Ascending aorta (tissue), 2 donors: Measurements from ENCODE around the gene UST. TPM values are rescaled to one million over a fixed set of nuclear protein-coding genes. Genes with fewer than 3 reads are reported as not detected.
A peak's percentile ranks its signal among the peaks of the same experiment; 100 is the strongest.
"Not testable (repeated sequence)": the region's sequence is repeated elsewhere in the genome, so short reads cannot be mapped to it uniquely, and the experiment has no call there.

Source experiments
- DNase-seq, 2 donors: peaks; one replicate each; pipeline ENCODE4 v3.0.0-alpha.2; 2019; ENCODE audit warnings: low spot score in 2 of 2
- H3K27ac ChIP-seq, 2 donors: fragments of 200-600 bp; sonication (generic); one replicate each; pipeline ENCODE4 v1.5.1; 2016 to 2017; ENCODE audit warnings: mild to moderate bottlenecking in 1 of 2
- H3K27me3 ChIP-seq: fragments of 200-600 bp; sonication (generic); one replicate; pipeline ENCODE4 v1.5.1; 2017
- H3K36me3 ChIP-seq, 2 donors: fragments of 200-600 bp; sonication (generic); one replicate each; pipeline ENCODE4 v1.5.1; 2016
- H3K4me1 ChIP-seq, 2 donors: fragments of 200-600 bp; sonication (generic); one replicate each; pipeline ENCODE4 v1.5.1; 2016 to 2017; ENCODE audit warnings: mild to moderate bottlenecking in 1 of 2
- H3K4me3 ChIP-seq, 2 donors: fragments of 200-600 bp; sonication (generic); one replicate each; pipeline ENCODE4 v1.5.1; 2016 to 2017; ENCODE audit warnings: mild to moderate bottlenecking in 1 of 2
- H3K9me3 ChIP-seq, 2 donors: fragments of 200-600 bp; sonication (generic); one replicate each; pipeline ENCODE4 v1.5.1; 2016
- CTCF ChIP-seq, 3 experiments: fragments of 200-600 bp in 2 of 3; fragments of 450-650 bp in 1 of 3; sonication (generic) in 2 of 3; IDR thresholded peaks; one replicate each; pipeline ENCODE4 v1.5.1; 2016 to 2019; ENCODE audit warnings: antibody characterized with exemption in 3 of 3, mild to moderate bottlenecking in 1 of 3, moderate library complexity in 1 of 3
- intact Hi-C: fragments of 100-400 bp; cut with DNase I; formaldehyde crosslinking; loops from one replicate; pipeline ENCODE4 v1.15.1; 2023
- total RNA-seq: library from RNA; depleted of rRNA; stranded (reverse); fragments of >200 nt; gene quantifications from one replicate; pipeline ENCODE4 v1.1.0, GENCODE V29; 2016

The UST gene
- total RNA-seq, 1 donor from 2014 or later = 27.0 TPM

DNA sequence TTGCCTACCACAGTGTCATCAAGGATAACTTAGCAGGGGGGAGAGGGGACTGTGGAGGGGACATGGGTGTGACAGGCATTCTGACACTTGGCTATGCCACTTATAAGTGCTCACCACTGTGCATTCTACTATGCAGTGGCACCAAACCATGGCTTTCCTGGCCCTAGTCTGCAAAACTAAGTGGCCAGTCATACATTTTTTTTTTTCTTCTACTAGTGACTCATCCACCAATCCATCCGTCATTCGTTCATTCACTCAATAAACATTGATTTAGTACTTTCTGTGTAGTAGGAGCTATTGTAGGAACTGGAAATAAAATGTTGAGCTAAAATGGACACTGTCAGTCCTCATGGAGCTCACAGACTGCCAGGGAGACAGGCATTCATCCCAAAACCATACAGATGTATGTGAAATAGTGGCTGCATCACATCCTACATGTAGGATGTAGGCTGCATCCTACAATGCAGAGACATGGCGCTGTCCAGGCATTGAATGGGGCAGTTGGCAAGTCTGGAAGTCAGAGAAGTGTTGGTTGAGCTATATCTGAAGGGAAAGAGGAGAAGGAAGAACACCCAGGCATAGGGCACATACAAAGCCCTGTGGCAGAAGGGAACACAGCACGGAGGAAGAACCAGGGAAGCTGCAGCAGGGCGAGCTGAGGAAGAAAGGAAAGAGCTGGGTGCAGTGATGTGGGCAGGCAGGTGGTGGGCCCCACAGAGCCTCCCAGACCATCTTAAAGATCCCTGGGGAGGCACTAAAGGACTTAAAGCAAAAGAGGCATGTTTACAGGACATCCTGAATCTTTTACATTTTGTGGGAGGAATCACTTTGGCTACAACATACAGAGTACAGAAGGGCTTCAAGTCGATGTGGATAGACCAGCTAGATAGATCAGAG is 224.4 kb downstream of the UST start:
- no peak for TF ChIP-seq CTCF (IDR thresholded peaks at IDR 0.05)
- intact Hi-C loops = no loop called here
- Histone ChIP-seq H3K27me3 (no peaks in the 10 kb centered on the region), H3K4me3 (no peak overlapping the region), H3K9me3 (no peaks in the 10 kb centered on the region), H3K27ac (no peak overlapping the region), H3K36me3 (no peaks in the 10 kb centered on the region), H3K4me1 (peaks cover 4 to 19% of the 10 kb centered on the region in 2 donors)
- DNase-seq = no peak

DNA sequence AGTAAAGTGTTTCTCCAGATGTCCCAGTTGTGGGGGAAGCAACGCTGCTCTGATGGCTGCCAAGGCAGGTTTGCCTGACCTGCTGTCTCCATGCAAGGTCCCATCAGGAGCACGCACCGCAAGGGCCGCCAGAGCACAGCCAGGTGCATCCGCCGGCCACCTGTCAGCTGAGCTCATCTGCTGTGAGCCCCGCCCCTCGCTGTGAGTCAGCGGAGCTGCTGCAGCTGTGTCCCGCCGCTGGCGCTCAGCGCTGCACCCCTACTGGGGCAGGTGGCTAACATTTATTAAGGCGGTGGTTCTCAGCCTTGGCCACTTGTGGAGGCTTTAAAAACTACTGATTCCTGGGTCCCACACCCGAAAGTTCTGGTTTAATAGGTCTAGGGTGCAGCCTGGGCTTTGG is 225.7 kb downstream of the UST start:
- intact Hi-C loops = no loop called here
- peaks cover 4 to 16% of the 10 kb centered on the region in 2 donors for H3K4me1 ChIP-seq
- no peak overlapping the region for H3K27ac ChIP-seq
- H3K36me3 ChIP-seq = no peaks in the 10 kb centered on the region
- H3K9me3 ChIP-seq = no peaks in the 10 kb centered on the region
- no peak overlapping the region for H3K4me3 ChIP-seq
- no peak for TF ChIP-seq CTCF (IDR thresholded peaks at IDR 0.05)
- no peak for DNase-seq
- no peaks in the 10 kb centered on the region for H3K27me3 ChIP-seq

GRCh38 chr6:148973538-148974208 is 226.8 kb downstream of the UST start:
- Histone ChIP-seq H3K36me3 (no peaks in the 10 kb centered on the region), H3K27ac (no peak overlapping the region), H3K27me3 (no peaks in the 10 kb centered on the region), H3K4me1 (peaks cover 0 to 9% of the 10 kb centered on the region in 2 donors), H3K9me3 (no peaks in the 10 kb centered on the region), H3K4me3 (no peak overlapping the region)
- intact Hi-C loops = no loop called here
- TF ChIP-seq CTCF (IDR thresholded peaks at IDR 0.05) = peak; percentile 36 to 60 (median 36)
- no peak for DNase-seq

DNA sequence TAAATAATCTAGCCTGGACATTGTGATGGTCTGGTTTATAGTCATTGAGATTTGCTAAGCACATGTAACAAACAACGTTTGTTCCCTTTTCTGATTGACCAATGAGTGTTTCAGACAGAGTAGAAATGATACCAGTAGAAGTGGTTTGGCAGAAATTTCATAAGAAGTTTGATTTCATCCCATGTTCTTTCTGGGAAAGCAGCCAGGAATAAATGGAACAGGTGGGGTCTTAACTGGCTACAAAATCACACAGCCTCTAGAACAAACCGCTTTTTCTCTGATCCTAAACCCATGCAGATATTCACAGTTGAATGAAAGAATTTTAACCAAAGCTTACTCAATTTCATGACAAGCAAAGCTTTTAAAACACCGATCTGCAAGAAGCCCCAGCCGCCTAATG is 227.5 kb downstream of the UST start:
- Histone ChIP-seq H3K9me3 (no peaks in the 10 kb centered on the region), H3K36me3 (no peaks in the 10 kb centered on the region), H3K27ac (no peak overlapping the region), H3K4me3 (no peak overlapping the region), H3K4me1 (peaks cover 0 to 4% of the 10 kb centered on the region in 2 donors), H3K27me3 (no peaks in the 10 kb centered on the region)
- intact Hi-C loops = no loop called here
- no peak for TF ChIP-seq CTCF (IDR thresholded peaks at IDR 0.05)
- no peak for DNase-seq

- H3K4me3 ChIP-seq, H3K9me3 ChIP-seq, intact Hi-C loops, H3K27me3 ChIP-seq, H3K27ac ChIP-seq, H3K36me3 ChIP-seq, DNase-seq, H3K4me1 ChIP-seq: not testable (repeated sequence)
These were observed 231.5 kb downstream of the UST start for GRCh38 chr6:148978298-148978697.
